Mesendoderm (in vitro differentiated cells): ENCODE measurements around the gene OXNAD1.

ENCODE experiments used
- DNase-seq: peaks from one replicate; pipeline ENCODE4 v3.0.0; 2013
- H2AK5ac ChIP-seq: 2 replicates; pipeline ENCODE4 v1.6.1; 2013; ENCODE audit warnings: low read length, inconsistent platforms
- H2BK120ac ChIP-seq: 2 replicates; pipeline ENCODE4 v1.6.1; 2013; ENCODE audit warnings: low read depth, mild to moderate bottlenecking, low read length, moderate library complexity, mixed read lengths
- H2BK15ac ChIP-seq: replicated peaks from 2 replicates; pipeline ENCODE4 v1.6.1; 2013; ENCODE audit warnings: low read depth, mild to moderate bottlenecking, moderate library complexity
- H2BK5ac ChIP-seq: 2 replicates; pipeline ENCODE4 v1.6.1; 2013; ENCODE audit warnings: low read length, inconsistent platforms
- H3K18ac ChIP-seq: 2 replicates; pipeline ENCODE4 v1.6.1; 2013; ENCODE audit warnings: mild to moderate bottlenecking, low read length, mixed read lengths
- H3K23ac ChIP-seq: one replicate; pipeline ENCODE4 v1.6.1; 2013; ENCODE audit warnings: low read length
- H3K27ac ChIP-seq: 2 replicates; pipeline ENCODE4 v1.5.1; 2013; ENCODE audit warnings: low read depth, mild to moderate bottlenecking, inconsistent platforms, low read length, moderate library complexity
- H3K27me3 ChIP-seq: 2 replicates; pipeline ENCODE4 v1.6.1; 2013; ENCODE audit warnings: low read length, control low read depth, mild to moderate bottlenecking, inconsistent platforms; ENCODE audit not compliant: insufficient read depth, poor library complexity
- H3K36me3 ChIP-seq: 2 replicates; pipeline ENCODE4 v1.6.1; 2013; ENCODE audit warnings: low read length, inconsistent platforms; ENCODE audit not compliant: control insufficient read depth, insufficient read depth
- H3K4ac ChIP-seq: one replicate; pipeline ENCODE4 v1.6.1; 2013; ENCODE audit warnings: low read depth, mild to moderate bottlenecking, low read length, moderate library complexity
- H3K4me1 ChIP-seq: 2 replicates; pipeline ENCODE4 v1.6.1; 2013; ENCODE audit warnings: low read depth, low read length, inconsistent platforms; ENCODE audit not compliant: control insufficient read depth
- H3K4me2 ChIP-seq: 2 replicates; pipeline ENCODE4 v1.6.1; 2013; ENCODE audit warnings: low read length
- H3K4me3 ChIP-seq: 2 replicates; pipeline ENCODE4 v1.5.1; 2013; ENCODE audit warnings: mild to moderate bottlenecking, low read length
- H3K56ac ChIP-seq: one replicate; pipeline ENCODE4 v1.6.1; 2013; ENCODE audit warnings: low read length
- H3K79me1 ChIP-seq: 2 replicates; pipeline ENCODE4 v1.6.1; 2013; ENCODE audit warnings: low read length, inconsistent platforms
- H3K79me2 ChIP-seq: 2 replicates; pipeline ENCODE4 v1.6.1; 2013; ENCODE audit warnings: mild to moderate bottlenecking, low read length; ENCODE audit not compliant: control insufficient read depth, insufficient read depth
- H3K9ac ChIP-seq: 2 replicates; pipeline ENCODE4 v1.6.1; 2013; ENCODE audit warnings: low read length, inconsistent platforms
- H4K5ac ChIP-seq: one replicate; pipeline ENCODE4 v1.6.1; 2013; ENCODE audit warnings: low read length
- H4K8ac ChIP-seq: one replicate; pipeline ENCODE4 v1.6.1; 2013; ENCODE audit warnings: low read depth, mild to moderate bottlenecking, control low read depth, low read length, moderate library complexity
- WGBS: extraction: QIAGEN DNeasy Blood & Tissue Kit; methylation state at CpG from one replicate; pipeline ENCODE4 v1.1.7; 2013; ENCODE audit warnings: low lambda C conversion rate, missing lambda C conversion rate; ENCODE audit not compliant: insufficient coverage; ENCODE audit errors: extremely low coverage; 5-methylcytosine and 5-hydroxymethylcytosine counted together

OXNAD1 gene

GRCh38 chr3:16280671-16281070 lies 15.7 kb downstream of the OXNAD1 start:
- H3K4me3 ChIP-seq, result no peak overlapping the region
- H3K23ac ChIP-seq, result no peak overlapping the region
- H3K36me3 ChIP-seq, result peaks cover 2% of the 10 kb centered on the region
- H3K4me2 ChIP-seq, result no peak overlapping the region
- H3K4me1 ChIP-seq, result no peaks in the 10 kb centered on the region
- H4K8ac ChIP-seq, result no peak overlapping the region
- DNase-seq, result no peak
- H4K5ac ChIP-seq, result no peak overlapping the region
- no peak overlapping the region for H2BK5ac ChIP-seq
- H2BK15ac ChIP-seq, result no peak overlapping the region
- H3K18ac ChIP-seq, result no peak overlapping the region
- no peak overlapping the region for H3K4ac ChIP-seq
- H3K79me2 ChIP-seq, result no peaks in the 10 kb centered on the region
- no peak overlapping the region for H2BK120ac ChIP-seq
- H3K79me1 ChIP-seq, result no peaks in the 10 kb centered on the region
- H3K27me3 ChIP-seq, result no peaks in the 10 kb centered on the region
- H2AK5ac ChIP-seq, result no peak overlapping the region
- H3K9ac ChIP-seq, result no peak overlapping the region
- H3K56ac ChIP-seq, result no peak overlapping the region
- no CpG with 5 or more reads among the region's 2 CpGs for WGBS
- no peak overlapping the region for H3K27ac ChIP-seq

GRCh38 chr3:16284633-16285032 lies 19.6 kb downstream of the OXNAD1 start:
- Histone ChIP-seq H2AK5ac (no peak overlapping the region), H4K8ac (no peak overlapping the region), H3K4me3 (no peak overlapping the region), H3K56ac (no peak overlapping the region), H3K23ac (no peak overlapping the region), H3K4ac (no peak overlapping the region), H3K4me1 (no peaks in the 10 kb centered on the region), H3K18ac (no peak overlapping the region), H3K27me3 (no peaks in the 10 kb centered on the region), H3K79me1 (no peaks in the 10 kb centered on the region), H3K27ac (no peak overlapping the region), H3K4me2 (no peak overlapping the region), H2BK15ac (no peak overlapping the region), H2BK5ac (no peak overlapping the region), H3K79me2 (no peaks in the 10 kb centered on the region), H3K9ac (no peak overlapping the region), H3K36me3 (peaks cover 2% of the 10 kb centered on the region), H4K5ac (no peak overlapping the region), H2BK120ac (no peak overlapping the region)
- WGBS, result no CpG with 5 or more reads among the region's 1 CpG
- DNase-seq, result no peak

GRCh38 chr3:16286161-16286560 lies 21.1 kb downstream of the OXNAD1 start:
- Histone ChIP-seq H3K4ac (no peak overlapping the region), H3K27me3 (no peaks in the 10 kb centered on the region), H4K5ac (no peak overlapping the region), H3K18ac (no peak overlapping the region), H2BK5ac (no peak overlapping the region), H2BK15ac (no peak overlapping the region), H2BK120ac (no peak overlapping the region), H2AK5ac (no peak overlapping the region), H3K23ac (no peak overlapping the region), H3K4me1 (no peaks in the 10 kb centered on the region), H3K4me3 (no peak overlapping the region), H3K79me2 (no peaks in the 10 kb centered on the region), H3K9ac (no peak overlapping the region), H3K56ac (no peak overlapping the region), H4K8ac (no peak overlapping the region), H3K4me2 (no peak overlapping the region), H3K27ac (no peak overlapping the region), H3K36me3 (peaks cover 2% of the 10 kb centered on the region), H3K79me1 (no peaks in the 10 kb centered on the region)
- no peak for DNase-seq
- no CpG with 5 or more reads among the region's 3 CpGs for WGBS

- peaks cover 2% of the 10 kb centered on the region for H3K36me3 ChIP-seq
- no peak overlapping the region for H4K5ac ChIP-seq
- H3K79me1 ChIP-seq, result no peaks in the 10 kb centered on the region
- no peak overlapping the region for H2AK5ac ChIP-seq
- no peak overlapping the region for H3K9ac ChIP-seq
- H2BK5ac ChIP-seq, result no peak overlapping the region
- no peak overlapping the region for H3K27ac ChIP-seq
- H2BK15ac ChIP-seq, result no peak overlapping the region
- no peak overlapping the region for H3K18ac ChIP-seq
- no peaks in the 10 kb centered on the region for H3K4me1 ChIP-seq
- no peak overlapping the region for H3K4me3 ChIP-seq
- H2BK120ac ChIP-seq, result no peak overlapping the region
- no peak overlapping the region for H3K4me2 ChIP-seq
- no peak overlapping the region for H3K23ac ChIP-seq
- WGBS, result no CpG with 5 or more reads among the region's 6 CpGs
- no peaks in the 10 kb centered on the region for H3K79me2 ChIP-seq
- no peak for DNase-seq
- H4K8ac ChIP-seq, result no peak overlapping the region
- no peaks in the 10 kb centered on the region for H3K27me3 ChIP-seq
- no peak overlapping the region for H3K4ac ChIP-seq
- H3K56ac ChIP-seq, result no peak overlapping the region
These were observed 21.9 kb downstream of the OXNAD1 start for GRCh38 chr3:16286751-16287543.

- no CpG with 5 or more reads among the region's 1 CpG for WGBS
- H3K4me1 ChIP-seq, result no peaks in the 10 kb centered on the region
These were observed 23.7 kb downstream of the OXNAD1 start for GRCh38 chr3:16288664-16289063.

More at GRCh38 chr3:16288664-16289063, 23.7 kb downstream of the OXNAD1 start:
- no peak overlapping the region for H2BK5ac ChIP-seq
- no peaks in the 10 kb centered on the region for H3K79me2 ChIP-seq
- no peak for DNase-seq
- H2AK5ac ChIP-seq, result no peak overlapping the region
- no peak overlapping the region for H3K4me2 ChIP-seq
- no peak overlapping the region for H3K23ac ChIP-seq
- H3K27me3 ChIP-seq, result no peaks in the 10 kb centered on the region
- no peaks in the 10 kb centered on the region for H3K79me1 ChIP-seq
- H4K5ac ChIP-seq, result no peak overlapping the region
- no peak overlapping the region for H4K8ac ChIP-seq
- H3K36me3 ChIP-seq, result no peaks in the 10 kb centered on the region
- H2BK120ac ChIP-seq, result no peak overlapping the region
- no peak overlapping the region for H3K4ac ChIP-seq
- H3K4me3 ChIP-seq, result no peak overlapping the region
- H2BK15ac ChIP-seq, result no peak overlapping the region
- H3K27ac ChIP-seq, result no peak overlapping the region
- no peak overlapping the region for H3K9ac ChIP-seq
- H3K56ac ChIP-seq, result no peak overlapping the region
- H3K18ac ChIP-seq, result no peak overlapping the region
